GM18907 (cell line): ENCODE results near the gene CLDN2.
"Not testable (repeated sequence)": the region's sequence is repeated elsewhere in the genome, so short reads cannot be mapped to it uniquely, and the experiment has no call there.

Experiments used
- ATAC-seq: cut with Tn5 transposase; IDR thresholded peaks from one replicate; pipeline ENCODE4 v1.9.1; 2021; ENCODE audit warnings: mild to moderate bottlenecking, moderate library complexity; ENCODE audit not compliant: unreplicated experiment

The CLDN2 gene

DNA sequence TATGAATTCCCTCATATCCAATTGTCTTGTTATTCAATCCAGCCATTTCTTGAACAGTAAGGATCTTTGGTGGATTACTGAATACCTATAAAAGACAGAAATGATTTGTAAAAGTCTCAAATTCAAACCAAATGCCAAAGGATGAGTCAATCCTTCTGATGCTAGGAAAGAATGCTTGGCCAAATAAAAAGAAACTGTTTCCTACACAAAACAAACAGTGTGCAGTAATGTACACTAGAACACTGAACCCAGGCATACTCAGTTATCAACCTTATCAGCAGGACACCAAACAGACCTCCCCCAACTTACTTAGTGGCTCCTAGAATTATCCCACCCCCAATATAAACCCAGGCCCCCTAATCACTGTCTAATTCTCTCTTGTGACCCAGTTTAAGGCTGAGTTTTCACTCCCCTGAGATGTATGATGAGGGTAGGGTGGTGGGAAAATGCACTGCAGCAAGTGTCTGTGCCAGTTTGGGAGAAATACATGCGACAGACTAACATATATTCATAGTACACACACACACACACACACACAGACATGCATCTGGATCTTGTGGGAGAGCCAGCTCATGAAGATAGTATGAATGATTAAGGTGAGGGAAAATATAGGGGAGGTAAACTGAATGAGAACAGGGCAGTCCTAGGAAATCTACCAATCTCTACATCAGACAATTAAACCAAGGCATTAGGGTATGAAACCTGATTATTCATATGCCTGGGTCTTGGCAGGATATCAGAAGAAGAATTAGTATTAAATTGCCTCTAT, 35.0 kb downstream of the CLDN2 start:
- ATAC-seq, result no peak

- ATAC-seq, result no peak
Observed at GRCh38 chrX:106957856-106958255, 37.7 kb downstream of the CLDN2 start.

GRCh38 chrX:106959901-106960300, 39.7 kb downstream of the CLDN2 start:
- ATAC-seq, result no peak

- ATAC-seq, result no peak
Observed at GRCh38 chrX:106963111-106963510, 42.9 kb downstream of the CLDN2 start.

DNA sequence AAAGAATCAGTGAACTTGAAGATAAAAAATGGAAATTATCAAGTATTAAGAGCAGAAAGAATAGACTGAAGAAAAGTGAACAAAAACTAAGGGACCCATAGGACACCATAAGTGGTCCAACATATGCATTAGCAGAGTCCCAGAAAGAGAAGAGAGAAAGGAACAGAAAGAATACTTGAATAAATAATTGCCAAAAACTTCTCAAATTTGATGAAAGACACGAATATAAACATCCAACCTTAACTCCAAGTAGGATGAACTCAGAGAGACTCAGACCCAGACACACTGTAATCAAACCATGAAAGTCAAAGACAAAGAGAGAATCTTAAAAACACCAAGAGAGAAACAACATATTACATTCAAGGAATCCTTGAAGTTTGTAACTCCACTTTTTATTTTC, 44.1 kb downstream of the CLDN2 start:
- no peak for ATAC-seq

DNA sequence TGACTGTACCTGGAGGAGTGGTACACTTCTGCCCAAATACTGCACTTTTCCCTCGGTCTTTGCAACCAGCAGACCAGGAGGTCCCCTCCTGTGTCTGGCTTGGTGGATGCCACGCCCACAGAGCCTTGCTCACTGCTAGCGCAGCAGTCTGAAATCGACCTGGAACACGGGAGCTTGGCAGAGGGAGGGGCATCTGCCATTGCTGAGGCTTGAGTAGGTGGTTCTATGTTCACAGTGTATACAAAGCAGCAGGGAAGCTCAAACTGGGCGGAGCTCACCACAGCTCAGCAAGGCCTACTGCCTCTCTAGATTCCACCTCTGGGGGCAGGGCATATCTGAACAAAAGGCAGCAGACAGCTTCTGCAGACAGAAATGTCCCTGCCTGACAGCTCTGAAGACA, 46.3 kb downstream of the CLDN2 start:
- ATAC-seq, result not testable (repeated sequence)

DNA sequence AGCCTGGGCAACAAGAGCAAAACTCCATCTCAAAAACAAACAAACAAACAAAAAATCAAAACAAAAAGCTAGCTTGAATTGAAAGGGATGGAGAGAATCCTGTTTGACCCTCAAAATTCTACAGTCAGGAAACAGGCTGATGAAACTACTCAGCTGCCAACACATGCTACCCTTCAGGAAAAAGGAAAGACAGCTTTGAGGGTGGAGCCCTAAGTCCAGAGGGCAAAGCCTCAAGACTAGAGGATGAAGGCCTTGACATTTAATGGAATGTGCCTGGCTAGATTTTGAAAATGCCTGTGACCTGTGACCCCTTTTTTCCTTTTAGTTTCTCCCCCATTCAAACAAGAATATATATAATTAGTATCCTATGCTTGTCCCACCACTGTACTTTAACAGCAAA, 52.7 kb downstream of the CLDN2 start:
- no peak for ATAC-seq

DNA sequence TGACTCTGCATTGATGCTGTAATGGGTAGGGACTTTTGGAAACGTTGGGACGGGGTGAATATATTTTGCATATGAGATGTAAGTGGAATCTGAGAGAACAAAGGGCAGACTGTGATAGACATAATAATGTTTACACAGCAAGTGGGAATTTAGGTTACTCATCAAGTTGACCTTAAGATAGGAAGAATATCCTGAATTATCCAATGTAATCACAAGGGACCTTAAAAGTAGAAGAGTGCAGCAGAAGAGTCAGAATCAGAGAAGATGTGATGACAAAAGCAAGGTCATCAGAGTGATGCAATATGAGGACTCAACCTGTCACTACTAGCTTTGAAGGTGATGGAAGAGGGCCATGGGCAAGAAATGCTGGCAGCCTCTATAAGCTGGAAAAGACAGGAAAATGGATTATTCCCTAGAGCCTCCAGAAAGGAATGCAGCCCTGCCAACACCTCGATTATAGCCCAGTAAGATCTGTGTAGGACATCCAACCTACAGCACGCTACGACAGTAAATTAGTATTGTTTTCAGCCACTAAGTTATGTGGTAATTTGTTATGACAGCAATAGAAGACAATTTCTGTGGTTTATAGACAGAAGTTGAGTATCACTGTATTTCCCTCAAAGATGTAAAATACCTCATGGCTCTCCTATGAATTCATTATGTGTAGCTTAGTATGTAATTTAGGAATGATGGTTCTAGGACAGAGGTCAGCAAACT, 53.4 kb downstream of the CLDN2 start:
- ATAC-seq, result no peak

DNA sequence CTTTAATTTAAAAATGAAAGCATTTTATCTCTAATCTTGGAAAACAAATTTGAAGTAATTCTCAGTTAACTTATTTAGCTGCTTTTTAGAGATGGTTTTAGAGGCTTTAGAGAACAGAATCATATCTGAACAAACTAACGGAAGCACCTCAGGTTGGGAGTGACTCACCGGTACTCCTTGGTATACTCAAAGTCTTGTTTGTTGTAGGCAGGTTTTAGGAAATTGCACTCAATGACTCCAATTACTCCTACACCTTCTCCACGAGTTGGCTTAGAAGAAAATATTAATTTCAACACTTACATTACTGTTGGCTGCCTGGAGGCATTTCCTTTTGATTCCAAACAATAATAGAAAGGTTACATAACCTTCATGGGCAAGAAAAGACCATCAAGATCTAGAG, 56.2 kb downstream of the CLDN2 start:
- no peak for ATAC-seq
